HG02588 (cell line): Measurements from ENCODE around the gene RERGL.
"Not testable (repeated sequence)": the region's sequence is repeated elsewhere in the genome, so short reads cannot be mapped to it uniquely, and the experiment has no call there.

ENCODE experiments used
- ATAC-seq: cut with Tn5 transposase; IDR thresholded peaks from one replicate; pipeline ENCODE4 v1.9.1; 2021; ENCODE audit warnings: mild to moderate bottlenecking, moderate library complexity; ENCODE audit not compliant: unreplicated experiment

Gene RERGL

DNA sequence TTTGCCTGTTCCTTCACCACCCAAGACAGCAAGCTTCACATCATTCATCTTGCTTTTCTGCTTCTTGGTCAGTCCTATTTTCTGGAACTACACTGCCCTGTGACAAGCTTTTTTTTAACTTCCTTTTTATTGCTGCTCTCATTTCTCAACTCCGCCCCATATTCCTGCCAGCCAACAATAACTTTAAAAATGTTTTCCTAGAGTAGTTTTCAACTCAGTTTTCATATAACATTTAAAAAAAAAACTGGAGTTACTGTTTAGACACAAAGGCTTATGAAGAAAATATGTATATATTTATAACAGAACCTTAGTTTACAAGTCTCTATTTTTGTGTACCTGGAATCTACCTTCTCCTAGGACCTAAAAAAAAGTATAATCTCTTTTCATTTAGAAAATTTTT lies at the start of gene RERGL:
Gene RERGL, minus strand, starts transcription at position 101 of the 400 bp plus-strand sequence. Its CDS starts 53 bp downstream, at position 48.
- ATAC-seq: no peak

- ATAC-seq: no peak
Observed at GRCh38 chr12:18139254-18139653, 49.3 kb upstream of the RERGL start.

GRCh38 chr12:18135509-18135908 lies 45.5 kb upstream of the RERGL start:
- no peak for ATAC-seq

DNA sequence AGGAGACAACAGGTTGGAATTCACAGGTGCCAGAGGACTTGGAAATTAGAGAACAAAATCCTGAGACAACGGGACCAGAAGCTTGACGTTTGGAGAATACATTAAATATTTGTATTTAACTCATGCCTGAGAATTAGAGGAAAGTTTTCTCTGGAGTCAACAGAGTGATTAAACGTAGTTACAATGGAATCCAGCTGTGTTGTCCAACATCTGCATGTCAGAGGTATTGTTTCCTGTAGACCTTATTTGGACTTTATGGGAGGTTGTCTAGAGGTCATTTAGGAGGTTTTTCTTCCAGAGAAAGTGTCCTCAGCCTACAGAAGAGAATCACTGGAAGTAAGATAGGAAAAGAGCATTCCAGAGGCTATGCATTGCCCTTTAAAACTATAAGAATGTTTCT lies 45.1 kb upstream of the RERGL start:
- ATAC-seq: no peak

- ATAC-seq: no peak
Observed at GRCh38 chr12:18130851-18131250, 40.9 kb upstream of the RERGL start.

- no peak for ATAC-seq
Observed at GRCh38 chr12:18123707-18124106, 33.7 kb upstream of the RERGL start.

- no peak for ATAC-seq
Observed at GRCh38 chr12:18120899-18121298, 30.9 kb upstream of the RERGL start.

GRCh38 chr12:18108611-18109010 lies 18.6 kb upstream of the RERGL start:
- no peak for ATAC-seq

GRCh38 chr12:18103624-18104023 lies 13.6 kb upstream of the RERGL start:
- ATAC-seq: no peak

DNA sequence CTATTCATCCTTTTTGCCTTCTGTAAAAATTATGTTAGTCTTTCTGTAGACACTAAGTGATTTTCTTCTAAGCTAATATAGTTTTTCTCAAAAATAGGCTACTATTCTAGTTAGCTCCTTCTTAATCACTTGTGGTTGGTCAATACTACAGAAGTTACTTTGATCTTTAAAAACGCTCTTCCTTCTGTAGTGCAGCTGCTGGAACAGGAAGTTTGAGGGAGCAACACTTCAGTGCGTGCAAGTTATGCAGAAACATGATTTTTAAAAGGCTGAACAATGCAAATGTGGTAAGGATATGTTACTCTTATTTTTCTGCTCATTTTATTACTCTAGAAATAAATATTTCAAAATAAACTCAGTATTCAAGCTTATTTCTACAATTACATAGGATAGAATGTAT lies 11.1 kb upstream of the RERGL start:
- ATAC-seq: no peak

DNA sequence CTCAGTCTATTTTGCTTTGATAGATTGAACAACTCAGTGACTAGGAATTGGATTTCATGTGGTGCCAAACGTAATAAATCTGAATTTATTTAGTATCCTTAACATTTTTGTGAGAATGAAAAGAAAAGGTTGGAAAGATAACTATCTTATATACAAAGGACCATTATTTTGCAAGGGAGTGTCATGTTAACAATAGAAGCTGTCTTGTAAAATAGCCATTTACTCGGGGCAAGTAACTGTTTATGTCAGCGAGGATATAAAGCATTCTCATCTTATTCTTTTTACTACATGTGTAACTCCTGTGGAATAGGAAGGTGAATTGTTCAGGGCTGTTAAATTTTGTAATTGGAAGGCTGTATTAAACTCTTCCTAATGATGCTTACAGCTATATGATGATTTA lies 5.9 kb downstream of the RERGL start:
- no peak for ATAC-seq

- no peak for ATAC-seq
Observed at GRCh38 chr12:18079541-18080246, 10.3 kb downstream of the RERGL start.

GRCh38 chr12:18074001-18074400 lies 16.0 kb downstream of the RERGL start:
- ATAC-seq: no peak

- ATAC-seq: no peak
Observed at GRCh38 chr12:18072723-18073122, 17.3 kb downstream of the RERGL start.

- ATAC-seq: no peak
Observed at GRCh38 chr12:18071336-18071735, 18.7 kb downstream of the RERGL start.

DNA sequence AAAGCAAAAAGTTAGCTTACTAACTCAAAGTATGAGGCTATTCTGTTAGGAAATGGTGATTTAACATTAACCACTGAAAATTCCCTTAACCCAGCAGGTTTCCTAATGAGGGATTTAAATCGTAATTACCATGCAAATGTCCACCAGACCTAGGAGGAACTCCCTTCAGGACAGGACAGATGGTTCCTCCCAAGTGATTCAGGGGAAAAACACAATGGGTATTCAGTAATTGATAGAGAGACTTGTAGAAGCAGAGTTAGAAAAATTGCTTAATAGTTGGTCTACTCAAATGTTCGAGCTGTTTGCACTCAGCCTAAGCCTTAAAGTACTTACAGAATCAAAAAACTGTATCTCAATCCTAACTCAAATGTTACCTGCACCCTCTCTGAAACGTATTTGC lies 21.6 kb downstream of the RERGL start:
- no peak for ATAC-seq

DNA sequence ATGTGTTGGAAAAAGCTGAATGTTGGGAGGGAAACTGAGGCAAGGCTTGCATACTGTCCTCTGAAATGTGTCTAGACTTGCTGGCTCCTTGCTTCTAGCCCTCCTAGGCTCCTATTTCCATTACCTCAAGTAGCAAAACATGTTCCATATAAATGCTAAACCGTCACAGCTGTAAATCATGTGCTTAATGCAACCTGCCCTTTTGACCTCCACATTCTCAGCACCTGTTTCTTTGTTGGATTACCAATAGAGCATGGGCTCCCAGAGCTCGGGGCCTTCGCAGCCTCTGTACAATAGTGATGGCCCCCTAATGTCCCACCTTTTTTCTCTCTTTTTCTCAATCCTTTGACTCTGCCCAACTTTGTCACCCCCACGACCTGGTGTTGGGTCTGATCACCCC lies 23.3 kb downstream of the RERGL start:
- no peak for ATAC-seq

DNA sequence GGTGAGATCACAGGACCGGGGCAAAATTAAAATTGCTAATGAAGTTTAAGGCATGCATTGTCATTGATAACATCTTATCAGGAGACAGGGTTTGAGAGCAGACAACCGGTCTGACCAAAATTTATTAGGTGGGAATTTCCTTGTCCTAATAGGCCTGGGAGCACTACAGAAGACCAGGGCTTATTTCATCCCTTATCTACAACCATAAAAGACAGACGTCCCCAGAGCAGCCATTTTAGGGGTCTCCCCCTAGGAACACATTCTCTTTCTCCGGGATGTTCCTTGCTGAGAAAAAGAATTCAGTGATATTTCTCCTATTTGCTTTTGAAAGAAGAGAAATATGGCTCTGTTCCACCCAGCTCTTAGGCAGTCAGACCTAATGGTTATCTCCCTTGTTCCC lies 27.1 kb downstream of the RERGL start:
- ATAC-seq: not testable (repeated sequence)

- no peak for ATAC-seq
Observed at GRCh38 chr12:18057051-18057450, 32.9 kb downstream of the RERGL start.

- ATAC-seq: no peak
Observed at GRCh38 chr12:18054925-18055619, 34.9 kb downstream of the RERGL start.

DNA sequence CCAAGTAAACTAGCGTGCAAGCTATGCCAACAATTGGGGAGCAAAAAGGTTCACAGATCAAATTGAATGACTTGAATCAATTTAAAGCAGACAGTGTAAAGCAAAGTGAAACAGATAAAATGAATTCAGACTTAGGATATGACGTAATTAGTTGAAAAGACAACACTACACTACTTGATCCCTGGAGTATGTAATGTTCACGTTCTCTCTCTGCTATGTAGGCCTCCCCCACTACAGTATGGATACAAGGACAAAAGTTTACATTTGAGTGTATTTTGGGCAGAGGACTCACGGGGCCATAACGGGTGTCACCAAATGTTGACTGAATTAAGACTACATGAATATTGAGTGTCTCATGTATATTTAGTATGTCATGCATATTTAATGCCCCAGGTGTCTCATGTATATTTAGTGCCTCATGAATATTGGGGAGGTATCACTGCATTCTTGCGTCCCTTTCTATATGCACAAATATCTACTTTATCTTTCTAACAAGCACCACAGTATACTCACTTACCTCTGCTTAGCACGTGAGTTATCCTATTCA lies 44.5 kb downstream of the RERGL start:
- ATAC-seq: no peak

- ATAC-seq: not testable (repeated sequence)
Observed at GRCh38 chr12:18040060-18040742, 49.8 kb downstream of the RERGL start.
